ENCODE measurements around the gene CTNNBIP1. TPM values are rescaled to one million over a fixed set of nuclear protein-coding genes. Genes with fewer than 3 reads are reported as not detected.

The CTNNBIP1 gene
- total and polyA plus RNA-seq, 4 donors, result 6.7 to 10.6 (median 9.6) TPM

DNA sequence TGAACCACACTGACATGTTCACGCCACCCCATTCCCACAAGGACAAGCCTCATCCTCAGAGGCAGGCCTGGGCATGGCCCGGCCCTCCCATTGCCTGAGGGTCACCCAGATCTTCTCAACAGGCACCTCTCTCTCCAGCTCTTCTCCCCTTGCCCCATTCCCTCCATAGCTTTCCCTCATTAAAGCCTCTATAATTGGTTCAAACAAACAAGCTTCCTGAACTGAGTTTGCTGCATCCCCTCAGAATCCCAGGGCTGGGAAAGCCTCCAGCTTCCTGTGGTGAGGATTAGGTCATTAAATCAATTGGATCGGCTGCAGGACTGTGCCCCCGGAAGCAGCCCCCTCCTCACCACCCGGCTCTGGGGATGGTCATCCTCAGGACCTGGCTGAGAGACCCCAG lies 18.9 kb downstream of the CTNNBIP1 start (continued):
- TF ChIP-seq FOXA2 (IDR thresholded peaks at IDR 0.05) (no peak), SP1 (IDR thresholded peaks at IDR 0.05) (no peak)

DNA sequence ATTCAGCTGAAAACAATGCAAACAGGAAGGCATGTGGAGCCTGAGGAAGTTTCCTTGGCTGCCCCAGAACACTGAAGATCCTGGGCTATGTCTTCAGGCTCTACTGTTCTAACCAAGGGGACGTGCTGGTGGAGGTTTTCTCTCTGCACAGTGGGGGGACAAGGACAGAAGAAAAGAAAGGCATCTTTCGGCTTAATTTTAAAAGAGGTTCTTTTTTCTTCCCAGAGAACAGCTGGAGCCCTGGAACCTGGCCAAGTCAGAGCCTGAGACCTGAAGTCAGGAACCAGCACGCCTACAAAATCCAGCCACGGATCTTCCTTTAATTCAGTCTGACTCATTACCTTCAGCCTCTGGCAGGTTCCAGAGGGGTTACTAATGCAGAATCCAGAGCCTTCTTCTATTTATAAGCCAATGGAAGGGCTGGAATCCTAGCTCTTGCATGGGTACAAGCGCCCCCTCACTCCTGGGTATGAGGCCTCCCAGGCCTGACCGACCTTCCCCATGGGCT lies 19.8 kb downstream of the CTNNBIP1 start:
- TF ChIP-seq JUND (IDR thresholded peaks at IDR 0.05) (no peak), HNF4A (conservative IDR thresholded peaks at IDR 0.05) (no peak), NR2F2 (IDR thresholded peaks at IDR 0.05) (no peak), RAD21 (IDR thresholded peaks at IDR 0.05) (no peak), TAF1 (conservative IDR thresholded peaks at IDR 0.05) (no peak), YY1 (IDR thresholded peaks at IDR 0.05) (no peak), REST (IDR thresholded peaks at IDR 0.05) (no peak), RXRA (IDR thresholded peaks at IDR 0.05) (no peak), GABPA (IDR thresholded peaks at IDR 0.05 in 1 of 2, conservative IDR thresholded peaks at IDR 0.05 in 1 of 2) (no peak), EGR1 (IDR thresholded peaks at IDR 0.05; ENCODE audit: low read depth in 2 of 2) (no peak)
- TF ChIP-seq, protein P1, sequence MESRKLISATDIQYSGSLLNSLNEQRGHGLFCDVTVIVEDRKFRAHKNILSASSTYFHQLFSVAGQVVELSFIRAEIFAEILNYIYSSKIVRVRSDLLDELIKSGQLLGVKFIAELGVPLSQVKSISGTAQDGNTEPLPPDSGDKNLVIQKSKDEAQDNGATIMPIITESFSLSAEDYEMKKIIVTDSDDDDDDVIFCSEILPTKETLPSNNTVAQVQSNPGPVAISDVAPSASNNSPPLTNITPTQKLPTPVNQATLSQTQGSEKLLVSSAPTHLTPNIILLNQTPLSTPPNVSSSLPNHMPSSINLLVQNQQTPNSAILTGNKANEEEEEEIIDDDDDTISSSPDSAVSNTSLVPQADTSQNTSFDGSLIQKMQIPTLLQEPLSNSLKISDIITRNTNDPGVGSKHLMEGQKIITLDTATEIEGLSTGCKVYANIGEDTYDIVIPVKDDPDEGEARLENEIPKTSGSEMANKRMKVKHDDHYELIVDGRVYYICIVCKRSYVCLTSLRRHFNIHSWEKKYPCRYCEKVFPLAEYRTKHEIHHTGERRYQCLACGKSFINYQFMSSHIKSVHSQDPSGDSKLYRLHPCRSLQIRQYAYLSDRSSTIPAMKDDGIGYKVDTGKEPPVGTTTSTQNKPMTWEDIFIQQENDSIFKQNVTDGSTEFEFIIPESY (IDR thresholded peaks at IDR 0.05), result no peak
- peaks cover 0 to 3% (median 1%) of the 10 kb centered on the region in 4 donors for H3K4me1 ChIP-seq (ENCODE audit: control insufficient read depth in 4 of 4, insufficient read depth in 4 of 4, low read length in 3 of 4)
- no peak for DNase-seq (ENCODE audit: low spot score)
- peaks cover 0 to 3% (median under 1%) of the 10 kb centered on the region in 4 donors for H3K36me3 ChIP-seq (ENCODE audit: control insufficient read depth in 4 of 4, insufficient read depth in 3 of 4, low read depth in 1 of 4, low read length in 3 of 4)
- no peak overlapping the region for H3K27ac ChIP-seq (ENCODE audit: low read depth in 1 of 2, low read length in 2 of 2)
- 73% methylated on average over 6 of the region's 6 CpGs for WGBS
- H3K9me3 ChIP-seq (ENCODE audit: control insufficient read depth in 4 of 4, low read length in 3 of 4), result no peaks in the 10 kb centered on the region
- H3K9ac ChIP-seq (ENCODE audit: low read depth in 1 of 2, low read length in 2 of 2), result no peak overlapping the region
- H3K27me3 ChIP-seq (ENCODE audit: control insufficient read depth in 4 of 4, insufficient read depth in 4 of 4, low read length in 3 of 4), result no peaks in the 10 kb centered on the region
- no peak overlapping the region for H3K4me3 ChIP-seq (ENCODE audit: low read depth in 1 of 3, low read length in 3 of 3)

- Histone ChIP-seq H3K27me3 (ENCODE audit: control insufficient read depth in 4 of 4, insufficient read depth in 4 of 4, low read length in 3 of 4) (no peaks in the 10 kb centered on the region), H3K9me3 (ENCODE audit: control insufficient read depth in 4 of 4, low read length in 3 of 4) (no peaks in the 10 kb centered on the region), H3K9ac (ENCODE audit: low read depth in 1 of 2, low read length in 2 of 2) (no peak overlapping the region), H3K27ac (ENCODE audit: low read depth in 1 of 2, low read length in 2 of 2) (no peak overlapping the region), H3K4me1 (ENCODE audit: control insufficient read depth in 4 of 4, insufficient read depth in 4 of 4, low read length in 3 of 4) (peaks cover 0 to 3% (median 1%) of the 10 kb centered on the region in 4 donors), H3K36me3 (ENCODE audit: control insufficient read depth in 4 of 4, insufficient read depth in 3 of 4, low read depth in 1 of 4, low read length in 3 of 4) (peaks cover 0 to 3% (median under 1%) of the 10 kb centered on the region in 4 donors), H3K4me3 (ENCODE audit: low read depth in 1 of 3, low read length in 3 of 3) (no peak overlapping the region)
- 88% methylated on average over 8 of the region's 8 CpGs for WGBS
- no peak for DNase-seq (ENCODE audit: low spot score)
- TF ChIP-seq HNF4A (conservative IDR thresholded peaks at IDR 0.05) (no peak), REST (IDR thresholded peaks at IDR 0.05) (no peak), EGR1 (IDR thresholded peaks at IDR 0.05; ENCODE audit: low read depth in 2 of 2) (no peak), TAF1 (conservative IDR thresholded peaks at IDR 0.05) (no peak), NR2F2 (IDR thresholded peaks at IDR 0.05) (no peak), RAD21 (IDR thresholded peaks at IDR 0.05) (no peak), FOXA1 (IDR thresholded peaks at IDR 0.05) (no peak), GABPA (IDR thresholded peaks at IDR 0.05 in 1 of 2, conservative IDR thresholded peaks at IDR 0.05 in 1 of 2) (no peak), HNF4G (IDR thresholded peaks at IDR 0.05) (no peak), RXRA (IDR thresholded peaks at IDR 0.05) (no peak), SP1 (IDR thresholded peaks at IDR 0.05) (no peak), YY1 (IDR thresholded peaks at IDR 0.05) (no peak), JUND (IDR thresholded peaks at IDR 0.05) (no peak)
- TF ChIP-seq, protein P1 (IDR thresholded peaks at IDR 0.05), result no peak
- TF ChIP-seq, protein P2, sequence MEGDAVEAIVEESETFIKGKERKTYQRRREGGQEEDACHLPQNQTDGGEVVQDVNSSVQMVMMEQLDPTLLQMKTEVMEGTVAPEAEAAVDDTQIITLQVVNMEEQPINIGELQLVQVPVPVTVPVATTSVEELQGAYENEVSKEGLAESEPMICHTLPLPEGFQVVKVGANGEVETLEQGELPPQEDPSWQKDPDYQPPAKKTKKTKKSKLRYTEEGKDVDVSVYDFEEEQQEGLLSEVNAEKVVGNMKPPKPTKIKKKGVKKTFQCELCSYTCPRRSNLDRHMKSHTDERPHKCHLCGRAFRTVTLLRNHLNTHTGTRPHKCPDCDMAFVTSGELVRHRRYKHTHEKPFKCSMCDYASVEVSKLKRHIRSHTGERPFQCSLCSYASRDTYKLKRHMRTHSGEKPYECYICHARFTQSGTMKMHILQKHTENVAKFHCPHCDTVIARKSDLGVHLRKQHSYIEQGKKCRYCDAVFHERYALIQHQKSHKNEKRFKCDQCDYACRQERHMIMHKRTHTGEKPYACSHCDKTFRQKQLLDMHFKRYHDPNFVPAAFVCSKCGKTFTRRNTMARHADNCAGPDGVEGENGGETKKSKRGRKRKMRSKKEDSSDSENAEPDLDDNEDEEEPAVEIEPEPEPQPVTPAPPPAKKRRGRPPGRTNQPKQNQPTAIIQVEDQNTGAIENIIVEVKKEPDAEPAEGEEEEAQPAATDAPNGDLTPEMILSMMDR (IDR thresholded peaks at IDR 0.05; ENCODE audit: low read depth, low read length, missing input control), result no peak
Observed at GRCh38 chr1:9889411-9889810, 20.7 kb downstream of the CTNNBIP1 start.

All from liver (tissue), 9 donors.